LNCaP clone FGC (cell line): ENCODE results near the gene NCOA1.

Source experiments
- DNase-seq: peaks from one replicate; pipeline ENCODE4 v3.0.0-alpha.2; 2011; ENCODE audit warnings: low read depth
- H3K4me3 ChIP-seq: 2 replicates; pipeline ENCODE4 v1.5.1; 2011; ENCODE audit warnings: mild to moderate bottlenecking, low read depth, low read length, control low read depth
- CTCF ChIP-seq: IDR thresholded peaks from 2 replicates; pipeline ENCODE4 v1.5.1; 2012; ENCODE audit warnings: mild to moderate bottlenecking; ENCODE audit not compliant: control insufficient read depth, insufficient read depth; ENCODE audit errors: extremely low read depth

The NCOA1 gene

GRCh38 chr2:24712296-24712695 is 221.2 kb downstream of the NCOA1 start:
- no peak for TF ChIP-seq CTCF
- no peak overlapping the region for H3K4me3 ChIP-seq
- DNase-seq, result no peak

GRCh38 chr2:24717263-24717951 is 226.4 kb downstream of the NCOA1 start:
- TF ChIP-seq CTCF, result no peak
- no peak overlapping the region for H3K4me3 ChIP-seq
- DNase-seq, result no peak

GRCh38 chr2:24720310-24720709 is 229.3 kb downstream of the NCOA1 start:
- DNase-seq, result no peak
- H3K4me3 ChIP-seq, result no peak overlapping the region
- TF ChIP-seq CTCF, result no peak

- H3K4me3 ChIP-seq, result no peak overlapping the region
- DNase-seq, result no peak
- no peak for TF ChIP-seq CTCF
These were observed 230.4 kb downstream of the NCOA1 start for GRCh38 chr2:24721470-24721869.

- no peak for TF ChIP-seq CTCF
- no peak overlapping the region for H3K4me3 ChIP-seq
- no peak for DNase-seq
These were observed 231.2 kb downstream of the NCOA1 start for GRCh38 chr2:24722141-24722790.

- no peak for DNase-seq
- no peak overlapping the region for H3K4me3 ChIP-seq
- TF ChIP-seq CTCF, result no peak
These were observed 232.1 kb downstream of the NCOA1 start for GRCh38 chr2:24723191-24723590.

- no peak for TF ChIP-seq CTCF
- DNase-seq, result no peak
- H3K4me3 ChIP-seq, result no peak overlapping the region
These were observed 232.6 kb downstream of the NCOA1 start for GRCh38 chr2:24723665-24724064.
